ENCODE results near the gene CELSR1.
A peak's percentile ranks its signal among the peaks of the same experiment; 100 is the strongest.

The CELSR1 gene

DNA sequence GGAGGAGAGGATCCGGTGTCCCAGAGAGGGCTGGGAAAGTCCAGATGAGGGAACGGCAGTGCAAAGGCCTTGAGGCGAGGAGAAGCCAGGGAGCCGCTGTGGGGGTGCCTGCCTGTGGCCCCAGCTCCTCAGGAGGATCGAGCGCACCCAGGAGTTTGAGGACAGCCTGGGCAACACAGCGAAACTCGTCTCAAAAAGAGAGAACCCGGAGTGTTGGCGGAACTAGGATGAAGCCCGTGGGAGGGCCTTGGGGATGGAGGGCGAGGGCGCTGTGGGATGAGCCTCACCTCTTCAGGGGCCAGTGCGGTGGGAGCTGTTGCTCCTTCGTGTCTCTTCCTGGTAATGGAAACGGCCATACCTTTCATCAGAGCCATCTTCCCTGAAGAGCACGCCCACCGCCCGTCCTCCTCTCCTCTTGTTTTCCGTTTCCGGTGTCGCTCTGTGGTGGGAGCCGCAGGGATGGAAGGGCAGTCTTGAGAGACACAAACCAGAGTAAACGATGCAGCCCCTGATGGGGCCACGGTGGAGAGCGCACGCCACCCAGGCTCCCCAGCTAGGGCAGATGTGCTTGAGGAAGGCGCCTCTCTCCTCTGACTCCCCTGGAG lies 186.2 kb downstream of the CELSR1 start:
- Histone ChIP-seq H2AFZ (ENCODE audit: low read depth, low read length) (no peak overlapping the region), H3K4me1 (ENCODE audit: low read length) (peaks cover 10% of the 10 kb centered on the region), H4K20me1 (ENCODE audit: insufficient read depth, low read length) (peaks cover 4% of the 10 kb centered on the region), H3K4me2 (ENCODE audit: low read length) (no peak overlapping the region), H3K27me3 (ENCODE audit: low read depth, low read length) (no peaks in the 10 kb centered on the region), H3K27ac (ENCODE audit: low read length) (no peak overlapping the region), H3K79me2 (ENCODE audit: low read length) (peaks cover 5% of the 10 kb centered on the region; the same call in 1 of the 2 replicates), H3K9ac (ENCODE audit: low read length) (no peak overlapping the region), H3K9me3 (ENCODE audit: insufficient read depth, low read length) (no peaks in the 10 kb centered on the region), H3K4me3 (ENCODE audit: low read length) (no peak overlapping the region), H3K36me3 (replicated peaks; ENCODE audit: low read depth, low read length) (peaks cover 75% of the 10 kb centered on the region)
- TF ChIP-seq, protein P1, sequence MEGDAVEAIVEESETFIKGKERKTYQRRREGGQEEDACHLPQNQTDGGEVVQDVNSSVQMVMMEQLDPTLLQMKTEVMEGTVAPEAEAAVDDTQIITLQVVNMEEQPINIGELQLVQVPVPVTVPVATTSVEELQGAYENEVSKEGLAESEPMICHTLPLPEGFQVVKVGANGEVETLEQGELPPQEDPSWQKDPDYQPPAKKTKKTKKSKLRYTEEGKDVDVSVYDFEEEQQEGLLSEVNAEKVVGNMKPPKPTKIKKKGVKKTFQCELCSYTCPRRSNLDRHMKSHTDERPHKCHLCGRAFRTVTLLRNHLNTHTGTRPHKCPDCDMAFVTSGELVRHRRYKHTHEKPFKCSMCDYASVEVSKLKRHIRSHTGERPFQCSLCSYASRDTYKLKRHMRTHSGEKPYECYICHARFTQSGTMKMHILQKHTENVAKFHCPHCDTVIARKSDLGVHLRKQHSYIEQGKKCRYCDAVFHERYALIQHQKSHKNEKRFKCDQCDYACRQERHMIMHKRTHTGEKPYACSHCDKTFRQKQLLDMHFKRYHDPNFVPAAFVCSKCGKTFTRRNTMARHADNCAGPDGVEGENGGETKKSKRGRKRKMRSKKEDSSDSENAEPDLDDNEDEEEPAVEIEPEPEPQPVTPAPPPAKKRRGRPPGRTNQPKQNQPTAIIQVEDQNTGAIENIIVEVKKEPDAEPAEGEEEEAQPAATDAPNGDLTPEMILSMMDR (IDR thresholded peaks at IDR 0.05; ENCODE audit: low read depth, low read length), result no peak
- TF ChIP-seq EZH2phosphoT487 (IDR thresholded peaks at IDR 0.05; ENCODE audit: low read depth), result no peak

- no peaks in the 10 kb centered on the region for H3K9me3 ChIP-seq (ENCODE audit: insufficient read depth, low read length)
- no peaks in the 10 kb centered on the region for H3K27me3 ChIP-seq (ENCODE audit: low read depth, low read length)
- no peak overlapping the region for H3K4me2 ChIP-seq (ENCODE audit: low read length)
- no peak overlapping the region for H2AFZ ChIP-seq (ENCODE audit: low read depth, low read length)
- H4K20me1 ChIP-seq (ENCODE audit: insufficient read depth, low read length), result peaks cover 4% of the 10 kb centered on the region
- no peak for TF ChIP-seq EZH2phosphoT487 (IDR thresholded peaks at IDR 0.05; ENCODE audit: low read depth)
- TF ChIP-seq, protein P1 (IDR thresholded peaks at IDR 0.05; ENCODE audit: low read depth, low read length), result no peak
- H3K4me1 ChIP-seq (ENCODE audit: low read length), result peaks cover 10% of the 10 kb centered on the region
- peaks cover 73% of the 10 kb centered on the region for H3K36me3 ChIP-seq (replicated peaks; ENCODE audit: low read depth, low read length)
- no peak overlapping the region for H3K27ac ChIP-seq (ENCODE audit: low read length)
- H3K4me3 ChIP-seq (ENCODE audit: low read length), result no peak overlapping the region
- H3K9ac ChIP-seq (ENCODE audit: low read length), result no peak overlapping the region
- H3K79me2 ChIP-seq (ENCODE audit: low read length), result peaks cover 5% of the 10 kb centered on the region; the same call in 1 of the 2 replicates
These were observed 186.8 kb downstream of the CELSR1 start for GRCh38 chr22:46350646-46351045.

DNA sequence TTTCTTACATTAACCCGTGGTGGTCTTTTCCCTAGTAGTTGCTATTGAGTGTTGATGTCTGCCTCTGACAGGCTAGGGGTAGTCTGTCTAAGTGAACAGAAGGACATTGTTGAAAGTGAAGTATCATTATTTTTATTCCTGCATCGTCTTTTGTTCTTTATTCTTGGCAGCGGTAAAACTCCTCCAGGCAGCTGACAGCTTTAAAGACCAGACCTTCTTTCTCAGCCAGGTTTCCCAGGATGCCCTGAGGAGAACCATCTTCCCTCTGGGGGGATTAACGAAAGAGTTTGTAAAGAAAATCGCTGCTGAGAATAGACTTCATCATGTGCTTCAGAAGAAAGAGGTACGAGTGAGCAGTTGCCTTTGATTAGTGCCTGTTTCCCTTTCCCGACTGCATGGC lies 187.3 kb downstream of the CELSR1 start:
- H2AFZ ChIP-seq (ENCODE audit: low read depth, low read length), result no peak overlapping the region
- H3K27me3 ChIP-seq (ENCODE audit: low read depth, low read length), result no peaks in the 10 kb centered on the region
- H3K4me3 ChIP-seq (ENCODE audit: low read length), result no peak overlapping the region
- H4K20me1 ChIP-seq (ENCODE audit: insufficient read depth, low read length), result peaks cover 2% of the 10 kb centered on the region
- no peaks in the 10 kb centered on the region for H3K9me3 ChIP-seq (ENCODE audit: insufficient read depth, low read length)
- no peak for TF ChIP-seq EZH2phosphoT487 (IDR thresholded peaks at IDR 0.05; ENCODE audit: low read depth)
- TF ChIP-seq, protein P1 (IDR thresholded peaks at IDR 0.05; ENCODE audit: low read depth, low read length), result no peak
- H3K36me3 ChIP-seq (replicated peaks; ENCODE audit: low read depth, low read length), result peaks cover 77% of the 10 kb centered on the region
- H3K27ac ChIP-seq (ENCODE audit: low read length), result no peak overlapping the region
- H3K4me1 ChIP-seq (ENCODE audit: low read length), result peaks cover 10% of the 10 kb centered on the region
- H3K4me2 ChIP-seq (ENCODE audit: low read length), result no peak overlapping the region
- H3K9ac ChIP-seq (ENCODE audit: low read length), result no peak overlapping the region
- peaks cover 5% of the 10 kb centered on the region; the same call in 1 of the 2 replicates for H3K79me2 ChIP-seq (ENCODE audit: low read length)

GRCh38 chr22:46349681-46350080 lies 187.7 kb downstream of the CELSR1 start:
- H3K27me3 ChIP-seq (ENCODE audit: low read depth, low read length), result no peaks in the 10 kb centered on the region
- peaks cover 5% of the 10 kb centered on the region; the same call in 1 of the 2 replicates for H3K79me2 ChIP-seq (ENCODE audit: low read length)
- H3K4me2 ChIP-seq (ENCODE audit: low read length), result peak overlapping the region; percentile 16
- H2AFZ ChIP-seq (ENCODE audit: low read depth, low read length), result no peak overlapping the region
- no peaks in the 10 kb centered on the region for H3K9me3 ChIP-seq (ENCODE audit: insufficient read depth, low read length)
- TF ChIP-seq, protein P1 (IDR thresholded peaks at IDR 0.05; ENCODE audit: low read depth, low read length), result no peak
- no peak for TF ChIP-seq EZH2phosphoT487 (IDR thresholded peaks at IDR 0.05; ENCODE audit: low read depth)
- H3K4me3 ChIP-seq (ENCODE audit: low read length), result no peak overlapping the region
- H4K20me1 ChIP-seq (ENCODE audit: insufficient read depth, low read length), result no peaks in the 10 kb centered on the region
- peaks cover 10% of the 10 kb centered on the region for H3K4me1 ChIP-seq (ENCODE audit: low read length)
- peaks cover 79% of the 10 kb centered on the region for H3K36me3 ChIP-seq (replicated peaks; ENCODE audit: low read depth, low read length)
- peak overlapping the region; percentile 48 for H3K27ac ChIP-seq (ENCODE audit: low read length)
- H3K9ac ChIP-seq (ENCODE audit: low read length), result no peak overlapping the region

All from OCI-LY3 (cell line).